K562 (cell line): ENCODE results near the gene ARL13B. TPM values are rescaled to one million over a fixed set of nuclear protein-coding genes. Genes with fewer than 3 reads are reported as not detected.
A peak's percentile ranks its signal among the peaks of the same experiment; 100 is the strongest.

Source experiments
- BDP1 ChIP-seq: IDR thresholded peaks from 3 replicates; pipeline ENCODE4 v1.6.1; 2011; ENCODE audit not compliant: insufficient read length, insufficient read depth
- E2F6 ChIP-seq, 2 experiments: IDR thresholded peaks; 2 replicates each; pipeline ENCODE4 v1.6.1; 2011; ENCODE audit warnings: borderline replicate concordance in 1 of 2, control low read depth in 1 of 2, low read depth in 1 of 2, low read length in 1 of 2, mild to moderate bottlenecking in 1 of 2, mixed read lengths in 1 of 2, moderate library complexity in 1 of 2; ENCODE audit not compliant: insufficient read depth in 1 of 2, insufficient read length in 1 of 2, poor library complexity in 1 of 2, severe bottlenecking in 1 of 2; ENCODE audit errors: extremely low read depth in 1 of 2
- FOS ChIP-seq: IDR thresholded peaks from 3 replicates; pipeline ENCODE4 v1.6.1; 2011; ENCODE audit not compliant: insufficient read length; ENCODE audit errors: extremely low read depth
- FOXA1 ChIP-seq: fragments of 450-650 bp; IDR thresholded peaks from 2 replicates; pipeline ENCODE4 v1.6.1; 2016; ENCODE audit warnings: mild to moderate bottlenecking, borderline replicate concordance
- HMG20A ChIP-seq: fragments of 450-650 bp; formaldehyde crosslinking; conservative IDR thresholded peaks from 2 replicates; pipeline ENCODE4 v1.4.0; 2020; ENCODE audit warnings: mild to moderate bottlenecking, mixed read lengths
- MBD2 ChIP-seq: sonication (generic); IDR thresholded peaks from 2 replicates; pipeline ENCODE4 v1.6.1; 2016; ENCODE audit warnings: low read depth, borderline replicate concordance
- PHB2 ChIP-seq: fragments of 450-650 bp; IDR thresholded peaks from 2 replicates; pipeline ENCODE4 v1.6.1; 2017; ENCODE audit warnings: low read depth
- RFX7 ChIP-seq: fragments of 250-450 bp; sonication (Bioruptor Pico); IDR thresholded peaks from 2 replicates; pipeline ENCODE4 v1.5.1; 2021; ENCODE audit warnings: mild to moderate bottlenecking
- ZKSCAN1 ChIP-seq: fragments of 150-350 bp; IDR thresholded peaks from 2 replicates; pipeline ENCODE4 v1.6.1; 2016; ENCODE audit warnings: low read depth, low read length
- ZNF274 ChIP-seq: IDR thresholded peaks from 2 replicates; pipeline ENCODE4 v1.6.1; 2011; ENCODE audit warnings: low read depth, mild to moderate bottlenecking, low read length, moderate library complexity, borderline replicate concordance
- ZNF354B ChIP-seq: fragments of 250-450 bp; sonication (Bioruptor Pico); IDR thresholded peaks from 2 replicates; pipeline ENCODE4 v1.4.0; 2020
- polyA plus RNA-seq, 8 experiments: library from polyadenylated mRNA; depleted of rRNA in 4 of 8; stranded (reverse) in 5 of 8; unstranded in 3 of 8; fragments of >200 nt; fragmentation: Nextera tagmentation in 2 of 8; fragmentation: Illumina TruSeq in 1 of 8; extraction: Ambion mirVana in 2 of 8; extraction: Trizol in 1 of 8; gene quantifications; 2 replicates each; pipeline versions ENCODE4 v1.2.1 to v1.2.3, GENCODE V29; 2011 to 2014; ENCODE audit warnings: inconsistent platforms in 1 of 8, missing spikeins in 1 of 8
- total RNA-seq, 7 experiments: library from RNA; depleted of rRNA in 6 of 7; stranded (reverse); fragments of >200 nt in 6 of 7; fragmentation: Illumina TruSeq in 2 of 7; extraction: Trizol in 2 of 7; gene quantifications; 2 replicates each; pipeline versions ENCODE4 v1.2.1 to v1.2.3, GENCODE V29; 2011 to 2021; ENCODE audit warnings: low replicate concordance in 1 of 7
- TF ChIP-seq, protein P1 (sequence below): fragments of 250-450 bp; sonication (Bioruptor Pico); IDR thresholded peaks from 2 replicates; pipeline ENCODE4 v1.5.0; 2021; ENCODE audit warnings: mild to moderate bottlenecking, moderate library complexity
- TF ChIP-seq, protein P2 (sequence below): fragments of 150-350 bp; conservative IDR thresholded peaks from 2 replicates; pipeline ENCODE4 v1.6.1; 2014; ENCODE audit warnings: low read length

Gene ARL13B
- total and polyA plus RNA-seq, 9 of the 15 experiments (the other 6 are each of a cell fraction or from before 2014, with no cell fraction given) = 4.1 to 16.9 (median 12.2) TPM

DNA sequence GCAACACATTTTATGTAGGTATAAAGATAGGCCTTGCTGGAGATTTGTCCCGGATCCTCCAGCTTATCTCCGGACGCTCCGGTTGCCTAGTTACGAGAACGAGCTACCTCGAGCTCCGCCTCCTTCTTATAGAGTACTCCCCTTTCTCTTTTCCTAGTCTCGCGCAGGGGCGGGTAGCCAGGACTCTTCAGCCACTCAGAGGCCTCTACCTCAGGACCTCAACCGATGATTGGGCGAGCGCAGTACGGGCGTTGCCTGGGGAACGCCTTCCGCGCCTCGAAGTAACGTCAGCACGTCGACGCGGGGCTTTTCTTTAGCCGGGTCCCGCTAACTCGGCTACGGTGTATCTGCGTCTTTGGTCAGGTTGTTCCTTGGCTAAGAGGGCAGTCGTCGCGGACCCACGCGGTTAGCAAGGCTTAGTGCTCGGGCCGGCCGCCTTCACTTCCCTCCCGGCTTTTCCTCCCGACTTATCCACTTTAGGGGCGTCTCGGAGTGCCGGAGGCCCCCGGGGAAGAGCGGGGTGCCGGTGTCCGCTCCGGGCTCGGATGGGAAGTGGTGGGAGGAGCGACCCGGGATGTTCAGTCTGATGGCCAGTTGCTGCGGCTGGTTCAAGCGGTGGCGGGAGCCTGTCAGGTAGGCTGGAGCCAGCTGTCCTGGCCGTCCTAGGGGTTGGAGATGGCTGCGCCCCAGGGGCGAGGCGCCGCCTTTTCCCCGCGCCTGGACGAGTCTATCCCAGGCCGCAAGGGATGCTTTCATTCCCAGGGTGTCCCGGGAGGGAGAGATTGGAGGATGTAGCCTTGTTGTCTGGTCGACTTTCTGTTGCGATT is at the start of gene ARL13B (continued):
- TF ChIP-seq, protein P1, sequence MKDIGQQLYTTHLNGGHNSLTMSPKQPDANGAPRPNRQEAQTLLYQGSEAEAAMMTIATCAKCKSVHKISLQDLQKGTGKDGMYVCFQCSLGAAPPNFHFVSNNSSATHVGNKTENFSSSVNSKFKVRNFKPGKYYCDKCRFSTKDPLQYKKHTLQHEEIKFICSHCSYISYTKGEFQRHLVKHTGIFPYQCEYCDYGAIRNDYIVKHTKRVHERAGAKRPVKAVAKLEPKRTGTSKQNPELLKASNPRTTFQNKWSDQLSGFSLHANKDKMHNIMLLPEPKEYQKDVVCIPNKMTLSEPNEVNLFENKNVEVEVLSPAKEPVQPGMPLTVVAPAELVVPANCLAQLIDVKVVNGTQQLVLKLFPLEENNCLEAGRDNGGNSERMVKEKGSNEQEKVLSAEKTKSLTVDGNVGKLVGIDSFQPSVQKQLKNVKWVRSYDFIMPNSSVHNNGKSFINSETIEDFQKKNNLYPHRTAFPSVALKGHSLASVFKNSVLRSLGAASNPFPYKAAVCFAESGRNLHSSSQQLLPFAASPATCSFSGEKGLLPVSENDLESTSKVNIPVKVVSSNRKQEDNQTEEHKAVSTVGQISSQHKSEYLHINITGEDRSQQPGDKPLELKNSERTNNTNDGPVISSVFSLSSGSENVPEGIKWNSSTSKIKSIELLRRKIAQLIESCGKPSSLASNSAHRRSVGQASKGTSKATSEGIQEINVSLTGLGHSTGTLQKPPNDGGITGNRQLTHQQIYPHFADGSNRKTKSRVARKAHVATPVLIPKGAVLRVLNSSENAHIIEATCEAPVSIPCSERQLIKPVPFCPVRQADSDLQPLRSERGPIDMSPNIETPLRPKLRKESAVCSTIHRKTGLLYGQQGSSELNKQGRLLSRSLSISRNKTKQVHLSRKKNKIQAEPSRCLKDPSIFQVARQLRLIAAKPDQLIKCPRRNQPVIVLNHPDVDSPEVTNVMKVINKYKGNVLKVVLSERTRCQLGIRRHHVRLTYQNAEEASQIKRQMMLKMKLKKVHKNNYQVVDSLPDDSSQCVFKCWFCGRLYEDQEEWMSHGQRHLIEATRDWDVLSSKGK (CRISPR knock-in tag) = no peak
- peak; percentile 89 for TF ChIP-seq FOS
- no peak for TF ChIP-seq E2F6 (IDR thresholded peaks at IDR 0.05; ENCODE audit: borderline replicate concordance in 1 of 2, extremely low read depth in 1 of 2, insufficient read depth in 1 of 2, insufficient read length in 1 of 2, low read depth in 1 of 2, low read length in 1 of 2, poor library complexity in 1 of 2, severe bottlenecking in 1 of 2)
- TF ChIP-seq, protein P2, sequence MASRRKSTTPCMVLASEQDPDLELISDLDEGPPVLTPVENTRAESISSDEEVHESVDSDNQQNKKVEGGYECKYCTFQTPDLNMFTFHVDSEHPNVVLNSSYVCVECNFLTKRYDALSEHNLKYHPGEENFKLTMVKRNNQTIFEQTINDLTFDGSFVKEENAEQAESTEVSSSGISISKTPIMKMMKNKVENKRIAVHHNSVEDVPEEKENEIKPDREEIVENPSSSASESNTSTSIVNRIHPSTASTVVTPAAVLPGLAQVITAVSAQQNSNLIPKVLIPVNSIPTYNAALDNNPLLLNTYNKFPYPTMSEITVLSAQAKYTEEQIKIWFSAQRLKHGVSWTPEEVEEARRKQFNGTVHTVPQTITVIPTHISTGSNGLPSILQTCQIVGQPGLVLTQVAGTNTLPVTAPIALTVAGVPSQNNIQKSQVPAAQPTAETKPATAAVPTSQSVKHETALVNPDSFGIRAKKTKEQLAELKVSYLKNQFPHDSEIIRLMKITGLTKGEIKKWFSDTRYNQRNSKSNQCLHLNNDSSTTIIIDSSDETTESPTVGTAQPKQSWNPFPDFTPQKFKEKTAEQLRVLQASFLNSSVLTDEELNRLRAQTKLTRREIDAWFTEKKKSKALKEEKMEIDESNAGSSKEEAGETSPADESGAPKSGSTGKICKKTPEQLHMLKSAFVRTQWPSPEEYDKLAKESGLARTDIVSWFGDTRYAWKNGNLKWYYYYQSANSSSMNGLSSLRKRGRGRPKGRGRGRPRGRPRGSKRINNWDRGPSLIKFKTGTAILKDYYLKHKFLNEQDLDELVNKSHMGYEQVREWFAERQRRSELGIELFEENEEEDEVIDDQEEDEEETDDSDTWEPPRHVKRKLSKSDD = no peak
- no peak for TF ChIP-seq ZKSCAN1
- no peak for TF ChIP-seq RFX7
- no peak for TF ChIP-seq HMG20A
- TF ChIP-seq FOXA1 = no peak
- no peak for TF ChIP-seq PHB2
- no peak for TF ChIP-seq ZNF274
- TF ChIP-seq MBD2 = peak; percentile 90
- TF ChIP-seq ZNF354B (CRISPR knock-in tag) = no peak
- no peak for TF ChIP-seq BDP1
